ENCODE data around the gene VILL. TPM values are rescaled to one million over a fixed set of nuclear protein-coding genes. Genes with fewer than 3 reads are reported as not detected.

VILL gene
- total RNA-seq, 1 donor from 2014 or later, result 1.5 TPM

GRCh38 chr3:38000242-38000916 lies 9.8 kb downstream of the VILL start:
- Histone ChIP-seq H3K9ac (ENCODE audit: low read length) (no peak overlapping the region), H4K20me1 (ENCODE audit: insufficient read depth, low read length) (peaks cover 6% of the 10 kb centered on the region), H3K4me2 (ENCODE audit: low read length) (no peak overlapping the region), H3K36me3 (ENCODE audit: insufficient read depth, low read length) (no peaks in the 10 kb centered on the region), H3K27me3 (ENCODE audit: insufficient read depth, low read length) (no peaks in the 10 kb centered on the region), H2AFZ (ENCODE audit: low read depth, low read length) (no peak overlapping the region), H3K4me1 (ENCODE audit: insufficient read depth, low read length) (peaks cover 12% of the 10 kb centered on the region), H3K9me3 (ENCODE audit: insufficient read depth, low read depth, low read length) (no peaks in the 10 kb centered on the region), H3K4me3 (ENCODE audit: insufficient read depth, low read depth, low read length) (no peak overlapping the region), H3K27ac (ENCODE audit: low read depth, low read length) (no peak overlapping the region), H3K79me2 (ENCODE audit: insufficient read depth, low read length) (no peaks in the 10 kb centered on the region)
- Mint-ChIP-seq H3K4me1 (ENCODE audit: low read depth, unreplicated experiment) (peaks cover 5% of the 10 kb centered on the region), H3K27ac (ENCODE audit: unreplicated experiment) (peak overlapping the region; percentile 10), H3K36me3 (ENCODE audit: low read depth, unreplicated experiment) (no peaks in the 10 kb centered on the region), H3K4me3 (ENCODE audit: unreplicated experiment) (no peak overlapping the region), H3K9me3 (ENCODE audit: unreplicated experiment) (no peaks in the 10 kb centered on the region), H3K27me3 (ENCODE audit: low read depth, unreplicated experiment) (peaks cover 4% of the 10 kb centered on the region)
- TF ChIP-seq EZH2 (IDR thresholded peaks at IDR 0.05; ENCODE audit: insufficient read depth, low read length) (no peak), CTCF (IDR thresholded peaks at IDR 0.05; ENCODE audit: insufficient read depth, low read depth, low read length) (no peak)
- FAIRE-seq (no peak), DNase-seq (ENCODE audit: low read depth) (no peak)

DNA sequence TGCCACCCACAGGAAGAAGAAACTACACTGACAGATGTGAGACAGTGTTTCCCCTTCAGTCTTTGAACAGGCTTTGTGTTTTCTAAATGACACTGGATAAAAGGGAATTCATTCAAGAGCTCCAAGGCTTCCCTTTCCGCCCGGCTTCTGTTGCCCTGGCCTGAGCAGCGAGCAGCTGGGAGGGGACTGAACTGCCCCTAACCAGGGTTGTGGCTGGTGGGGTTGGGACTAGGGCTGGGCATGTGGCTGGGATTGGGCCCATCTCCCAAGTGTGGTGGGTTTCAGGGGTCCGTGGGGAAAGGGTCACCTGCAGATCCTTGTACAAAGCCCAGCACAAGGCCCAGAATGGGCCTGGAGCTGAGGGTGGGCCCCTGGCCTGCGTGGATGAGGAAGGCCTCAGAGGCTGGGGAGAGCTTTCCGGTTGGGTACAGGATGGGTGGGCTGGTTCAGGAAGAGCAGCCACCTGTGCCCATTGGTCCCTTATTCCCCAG lies 10.4 kb downstream of the VILL start:
- Histone ChIP-seq H3K9ac (ENCODE audit: low read length) (no peak overlapping the region), H3K9me3 (ENCODE audit: insufficient read depth, low read depth, low read length) (no peaks in the 10 kb centered on the region), H4K20me1 (ENCODE audit: insufficient read depth, low read length) (peaks cover 6% of the 10 kb centered on the region), H2AFZ (ENCODE audit: low read depth, low read length) (no peak overlapping the region), H3K4me3 (ENCODE audit: insufficient read depth, low read depth, low read length) (no peak overlapping the region), H3K4me1 (ENCODE audit: insufficient read depth, low read length) (peaks cover 12% of the 10 kb centered on the region), H3K36me3 (ENCODE audit: insufficient read depth, low read length) (no peaks in the 10 kb centered on the region), H3K27ac (ENCODE audit: low read depth, low read length) (no peak overlapping the region), H3K4me2 (ENCODE audit: low read length) (no peak overlapping the region), H3K79me2 (ENCODE audit: insufficient read depth, low read length) (no peaks in the 10 kb centered on the region), H3K27me3 (ENCODE audit: insufficient read depth, low read length) (no peaks in the 10 kb centered on the region)
- TF ChIP-seq EZH2 (IDR thresholded peaks at IDR 0.05; ENCODE audit: insufficient read depth, low read length) (no peak), CTCF (IDR thresholded peaks at IDR 0.05; ENCODE audit: insufficient read depth, low read depth, low read length) (no peak)
- Mint-ChIP-seq H3K27me3 (ENCODE audit: low read depth, unreplicated experiment) (peaks cover 4% of the 10 kb centered on the region), H3K4me1 (ENCODE audit: low read depth, unreplicated experiment) (peaks cover 5% of the 10 kb centered on the region), H3K9me3 (ENCODE audit: unreplicated experiment) (no peaks in the 10 kb centered on the region), H3K4me3 (ENCODE audit: unreplicated experiment) (no peak overlapping the region), H3K36me3 (ENCODE audit: low read depth, unreplicated experiment) (no peaks in the 10 kb centered on the region), H3K27ac (ENCODE audit: unreplicated experiment) (no peak overlapping the region)
- DNase-seq (ENCODE audit: low read depth), result no peak
- FAIRE-seq, result no peak

DNA sequence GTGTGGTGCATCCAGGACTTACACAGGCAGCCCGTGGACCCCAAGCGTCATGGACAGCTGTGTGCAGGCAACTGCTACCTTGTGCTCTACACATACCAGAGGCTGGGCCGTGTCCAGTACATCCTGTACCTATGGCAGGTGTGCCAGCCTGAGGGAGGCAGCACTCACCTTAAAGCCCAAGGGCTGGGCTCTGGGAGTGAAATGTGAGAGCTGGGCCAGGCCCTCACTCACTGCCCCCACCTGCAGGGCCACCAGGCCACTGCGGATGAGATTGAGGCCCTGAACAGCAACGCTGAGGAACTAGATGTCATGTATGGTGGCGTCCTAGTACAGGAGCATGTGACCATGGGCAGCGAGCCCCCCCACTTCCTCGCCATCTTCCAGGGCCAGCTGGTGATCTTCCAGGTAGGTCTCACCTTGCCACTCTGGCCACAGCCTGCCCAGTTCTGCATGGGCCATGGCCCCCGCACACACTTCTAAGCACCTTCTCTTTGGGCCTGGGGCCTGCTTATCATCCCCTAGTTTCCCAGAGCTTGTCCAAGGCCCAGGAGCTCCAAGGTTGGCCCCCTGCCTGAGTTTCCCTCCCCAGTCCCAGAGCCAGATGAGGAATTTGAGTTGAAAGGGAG lies 11.0 kb downstream of the VILL start:
- peaks cover 4% of the 10 kb centered on the region for H3K27me3 Mint-ChIP-seq (ENCODE audit: low read depth, unreplicated experiment)
- Histone ChIP-seq H3K4me1 (ENCODE audit: insufficient read depth, low read length) (peaks cover 12% of the 10 kb centered on the region), H3K9me3 (ENCODE audit: insufficient read depth, low read depth, low read length) (no peaks in the 10 kb centered on the region), H3K9ac (ENCODE audit: low read length) (no peak overlapping the region), H3K27ac (ENCODE audit: low read depth, low read length) (no peak overlapping the region), H4K20me1 (ENCODE audit: insufficient read depth, low read length) (peaks cover 6% of the 10 kb centered on the region), H2AFZ (ENCODE audit: low read depth, low read length) (no peak overlapping the region), H3K4me2 (ENCODE audit: low read length) (no peak overlapping the region), H3K27me3 (ENCODE audit: insufficient read depth, low read length) (no peaks in the 10 kb centered on the region), H3K79me2 (ENCODE audit: insufficient read depth, low read length) (no peaks in the 10 kb centered on the region), H3K4me3 (ENCODE audit: insufficient read depth, low read depth, low read length) (no peak overlapping the region), H3K36me3 (ENCODE audit: insufficient read depth, low read length) (no peaks in the 10 kb centered on the region)
- DNase-seq (ENCODE audit: low read depth) (no peak), FAIRE-seq (no peak)
- H3K36me3 Mint-ChIP-seq (ENCODE audit: low read depth, unreplicated experiment), result no peaks in the 10 kb centered on the region
- H3K9me3 Mint-ChIP-seq (ENCODE audit: unreplicated experiment), result no peaks in the 10 kb centered on the region
- TF ChIP-seq CTCF (IDR thresholded peaks at IDR 0.05; ENCODE audit: insufficient read depth, low read depth, low read length) (no peak), EZH2 (IDR thresholded peaks at IDR 0.05; ENCODE audit: insufficient read depth, low read length) (no peak)
- H3K4me1 Mint-ChIP-seq (ENCODE audit: low read depth, unreplicated experiment), result peaks cover 5% of the 10 kb centered on the region
- H3K27ac Mint-ChIP-seq (ENCODE audit: unreplicated experiment), result no peak overlapping the region
- no peak overlapping the region for H3K4me3 Mint-ChIP-seq (ENCODE audit: unreplicated experiment)

Data from astrocyte (in vitro differentiated cells and primary cell).